GM12892 (cell line): ENCODE data around the gene SLFN12L.

Experiments
- POLR2A ChIP-seq: IDR thresholded peaks from 2 replicates; pipeline ENCODE4 v1.6.1; 2011; ENCODE audit warnings: low read depth, low read length, control low read depth
- POLR2AphosphoS5 ChIP-seq: IDR thresholded peaks from 2 replicates; pipeline ENCODE4 v1.6.1; 2011; ENCODE audit warnings: low read depth, low read length, control low read depth
- TAF1 ChIP-seq: IDR thresholded peaks from 2 replicates; pipeline ENCODE4 v1.6.1; 2011; ENCODE audit warnings: low read depth, mild to moderate bottlenecking, control low read depth, low read length, borderline replicate concordance

DNA sequence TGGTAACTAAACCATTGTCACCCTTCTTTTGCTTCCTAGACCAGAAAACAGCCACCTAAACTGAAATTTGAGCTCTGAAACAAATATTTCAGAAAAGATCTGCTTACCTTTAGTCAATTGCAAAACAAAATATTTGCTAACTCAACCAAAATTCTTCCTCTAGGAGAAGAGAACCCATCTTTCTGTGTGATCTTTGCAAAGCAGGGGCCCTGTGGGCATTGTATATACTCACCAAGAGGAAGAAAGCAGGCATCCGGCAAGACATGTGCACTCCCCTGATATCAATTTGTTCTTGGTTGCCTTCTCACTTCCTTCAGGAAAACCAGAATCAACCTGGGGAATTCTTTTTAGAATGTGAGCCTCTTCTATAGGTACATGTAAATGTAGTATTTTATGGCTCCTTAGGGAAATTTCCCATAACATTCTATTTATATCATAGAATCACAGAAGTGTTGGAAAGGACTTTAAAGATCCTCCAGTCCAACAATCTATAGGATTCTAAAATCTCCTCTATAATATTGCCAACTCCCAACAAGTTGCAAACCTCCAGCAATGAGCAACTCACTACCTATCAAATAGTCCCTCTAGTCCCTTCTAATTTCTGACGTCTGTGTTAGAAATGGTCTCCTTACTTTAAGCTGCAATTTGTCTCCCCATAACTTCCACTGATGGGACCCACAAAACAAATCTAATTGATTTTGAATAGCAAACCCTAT, 22.2 kb upstream of the SLFN12L start:
- TF ChIP-seq POLR2AphosphoS5 (no peak), POLR2A (no peak), TAF1 (no peak)
